Measurements from ENCODE around the gene TNRC6A.

TNRC6A gene

GRCh38 chr16:24729243-24729950 is at the start of gene TNRC6A:
Gene TNRC6A (plus strand): TSS chr16:24729651. CDS start chr16:24729842, 191 bp downstream.
- peaks cover 51% of the 10 kb centered on the region for H3K79me2 ChIP-seq (ENCODE audit: control insufficient read depth, insufficient read depth, low read length, unreplicated experiment)

GRCh38 chr16:24681793-24682192 is 47.7 kb upstream of the TNRC6A start:
- no peaks in the 10 kb centered on the region for H3K27me3 ChIP-seq (ENCODE audit: insufficient read depth, low read length)
- H3K27ac ChIP-seq (ENCODE audit: low read depth, low read length): peak overlapping the region; percentile 12; the same call in 1 of the 2 replicates
- H3K4me1 ChIP-seq (ENCODE audit: control insufficient read depth, insufficient read depth, low read length, unreplicated experiment): peaks cover 21% of the 10 kb centered on the region
- H3K4me3 ChIP-seq (ENCODE audit: low read depth, low read length): no peak overlapping the region
- H3K36me3 ChIP-seq (ENCODE audit: insufficient read depth, low read length): no peaks in the 10 kb centered on the region
- H2AFZ ChIP-seq (ENCODE audit: low read length, unreplicated experiment): peak overlapping the region; percentile 30
- H3K79me2 ChIP-seq (ENCODE audit: control insufficient read depth, insufficient read depth, low read length, unreplicated experiment): no peaks in the 10 kb centered on the region

More at GRCh38 chr16:24729243-24729950, at the start of gene TNRC6A:
- H2AFZ ChIP-seq (ENCODE audit: low read length, unreplicated experiment): peak within 1 kb of the TSS; percentile 93
- H3K36me3 ChIP-seq (ENCODE audit: insufficient read depth, low read length): peaks cover 25% of the 10 kb centered on the region
- peak within 1 kb of the TSS; percentile 98 for H3K4me3 ChIP-seq (ENCODE audit: low read depth, low read length)
- peaks cover 41% of the 10 kb centered on the region for H3K4me1 ChIP-seq (ENCODE audit: control insufficient read depth, insufficient read depth, low read length, unreplicated experiment)
- no peaks in the 10 kb centered on the region for H3K27me3 ChIP-seq (ENCODE audit: insufficient read depth, low read length)
- H3K27ac ChIP-seq (ENCODE audit: low read depth, low read length): peak within 1 kb of the TSS; percentile 73

GRCh38 chr16:24683250-24683649 is 46.2 kb upstream of the TNRC6A start:
- H3K27ac ChIP-seq (ENCODE audit: low read depth, low read length): no peak overlapping the region
- H3K4me3 ChIP-seq (ENCODE audit: low read depth, low read length): no peak overlapping the region
- no peak overlapping the region for H2AFZ ChIP-seq (ENCODE audit: low read length, unreplicated experiment)
- peaks cover 21% of the 10 kb centered on the region for H3K4me1 ChIP-seq (ENCODE audit: control insufficient read depth, insufficient read depth, low read length, unreplicated experiment)
- H3K36me3 ChIP-seq (ENCODE audit: insufficient read depth, low read length): no peaks in the 10 kb centered on the region
- H3K79me2 ChIP-seq (ENCODE audit: control insufficient read depth, insufficient read depth, low read length, unreplicated experiment): no peaks in the 10 kb centered on the region
- no peaks in the 10 kb centered on the region for H3K27me3 ChIP-seq (ENCODE audit: insufficient read depth, low read length)

- no peaks in the 10 kb centered on the region for H3K79me2 ChIP-seq (ENCODE audit: control insufficient read depth, insufficient read depth, low read length, unreplicated experiment)
- H3K4me1 ChIP-seq (ENCODE audit: control insufficient read depth, insufficient read depth, low read length, unreplicated experiment): peaks cover 21% of the 10 kb centered on the region
- no peak overlapping the region for H3K4me3 ChIP-seq (ENCODE audit: low read depth, low read length)
- H3K27ac ChIP-seq (ENCODE audit: low read depth, low read length): no peak overlapping the region
- H3K36me3 ChIP-seq (ENCODE audit: insufficient read depth, low read length): no peaks in the 10 kb centered on the region
- no peaks in the 10 kb centered on the region for H3K27me3 ChIP-seq (ENCODE audit: insufficient read depth, low read length)
- H2AFZ ChIP-seq (ENCODE audit: low read length, unreplicated experiment): no peak overlapping the region
Observed at GRCh38 chr16:24683847-24684493, 45.5 kb upstream of the TNRC6A start.

- H3K27me3 ChIP-seq (ENCODE audit: insufficient read depth, low read length): no peaks in the 10 kb centered on the region
- H3K79me2 ChIP-seq (ENCODE audit: control insufficient read depth, insufficient read depth, low read length, unreplicated experiment): no peaks in the 10 kb centered on the region
- peaks cover 21% of the 10 kb centered on the region for H3K4me1 ChIP-seq (ENCODE audit: control insufficient read depth, insufficient read depth, low read length, unreplicated experiment)
- peak overlapping the region; percentile 37 for H2AFZ ChIP-seq (ENCODE audit: low read length, unreplicated experiment)
- peak overlapping the region; percentile 79 for H3K27ac ChIP-seq (ENCODE audit: low read depth, low read length)
- no peaks in the 10 kb centered on the region for H3K36me3 ChIP-seq (ENCODE audit: insufficient read depth, low read length)
- H3K4me3 ChIP-seq (ENCODE audit: low read depth, low read length): peak overlapping the region; percentile 34; the same call in 1 of the 2 replicates
Observed at GRCh38 chr16:24685539-24686432, 43.7 kb upstream of the TNRC6A start.

- H3K27ac ChIP-seq (ENCODE audit: low read depth, low read length): peak overlapping the region; percentile 79
- H3K4me3 ChIP-seq (ENCODE audit: low read depth, low read length): no peak overlapping the region
- peaks cover 15% of the 10 kb centered on the region for H3K4me1 ChIP-seq (ENCODE audit: control insufficient read depth, insufficient read depth, low read length, unreplicated experiment)
- H3K36me3 ChIP-seq (ENCODE audit: insufficient read depth, low read length): no peaks in the 10 kb centered on the region
- H3K27me3 ChIP-seq (ENCODE audit: insufficient read depth, low read length): no peaks in the 10 kb centered on the region
- no peaks in the 10 kb centered on the region for H3K79me2 ChIP-seq (ENCODE audit: control insufficient read depth, insufficient read depth, low read length, unreplicated experiment)
- H2AFZ ChIP-seq (ENCODE audit: low read length, unreplicated experiment): peak overlapping the region; percentile 37
Observed at GRCh38 chr16:24686678-24687077, 42.8 kb upstream of the TNRC6A start.

- Histone ChIP-seq H3K36me3 (ENCODE audit: insufficient read depth, low read length) (no peaks in the 10 kb centered on the region), H2AFZ (ENCODE audit: low read length, unreplicated experiment) (no peak overlapping the region), H3K79me2 (ENCODE audit: control insufficient read depth, insufficient read depth, low read length, unreplicated experiment) (no peaks in the 10 kb centered on the region), H3K27ac (ENCODE audit: low read depth, low read length) (no peak overlapping the region), H3K27me3 (ENCODE audit: insufficient read depth, low read length) (no peaks in the 10 kb centered on the region), H3K4me1 (ENCODE audit: control insufficient read depth, insufficient read depth, low read length, unreplicated experiment) (peaks cover 12% of the 10 kb centered on the region), H3K4me3 (ENCODE audit: low read depth, low read length) (no peak overlapping the region)
Observed at GRCh38 chr16:24688359-24688758, 41.1 kb upstream of the TNRC6A start.

GRCh38 chr16:24689128-24689527 is 40.3 kb upstream of the TNRC6A start:
- no peak overlapping the region for H2AFZ ChIP-seq (ENCODE audit: low read length, unreplicated experiment)
- H3K36me3 ChIP-seq (ENCODE audit: insufficient read depth, low read length): no peaks in the 10 kb centered on the region

GRCh38 chr16:24692854-24693253 is 36.6 kb upstream of the TNRC6A start:
- H3K4me1 ChIP-seq (ENCODE audit: control insufficient read depth, insufficient read depth, low read length, unreplicated experiment): no peaks in the 10 kb centered on the region
- H3K36me3 ChIP-seq (ENCODE audit: insufficient read depth, low read length): no peaks in the 10 kb centered on the region
- H3K27me3 ChIP-seq (ENCODE audit: insufficient read depth, low read length): no peaks in the 10 kb centered on the region
- no peak overlapping the region for H3K27ac ChIP-seq (ENCODE audit: low read depth, low read length)
- no peaks in the 10 kb centered on the region for H3K79me2 ChIP-seq (ENCODE audit: control insufficient read depth, insufficient read depth, low read length, unreplicated experiment)
- no peak overlapping the region for H2AFZ ChIP-seq (ENCODE audit: low read length, unreplicated experiment)
- no peak overlapping the region for H3K4me3 ChIP-seq (ENCODE audit: low read depth, low read length)

More at GRCh38 chr16:24689128-24689527, 40.3 kb upstream of the TNRC6A start:
- H3K27me3 ChIP-seq (ENCODE audit: insufficient read depth, low read length): no peaks in the 10 kb centered on the region
- H3K4me1 ChIP-seq (ENCODE audit: control insufficient read depth, insufficient read depth, low read length, unreplicated experiment): peaks cover 12% of the 10 kb centered on the region
- no peaks in the 10 kb centered on the region for H3K79me2 ChIP-seq (ENCODE audit: control insufficient read depth, insufficient read depth, low read length, unreplicated experiment)
- no peak overlapping the region for H3K4me3 ChIP-seq (ENCODE audit: low read depth, low read length)
- H3K27ac ChIP-seq (ENCODE audit: low read depth, low read length): no peak overlapping the region

- H3K79me2 ChIP-seq (ENCODE audit: control insufficient read depth, insufficient read depth, low read length, unreplicated experiment): no peaks in the 10 kb centered on the region
- H3K4me1 ChIP-seq (ENCODE audit: control insufficient read depth, insufficient read depth, low read length, unreplicated experiment): no peaks in the 10 kb centered on the region
- no peak overlapping the region for H3K27ac ChIP-seq (ENCODE audit: low read depth, low read length)
- H3K4me3 ChIP-seq (ENCODE audit: low read depth, low read length): no peak overlapping the region
- H3K36me3 ChIP-seq (ENCODE audit: insufficient read depth, low read length): no peaks in the 10 kb centered on the region
- no peaks in the 10 kb centered on the region for H3K27me3 ChIP-seq (ENCODE audit: insufficient read depth, low read length)
- no peak overlapping the region for H2AFZ ChIP-seq (ENCODE audit: low read length, unreplicated experiment)
Observed at GRCh38 chr16:24694931-24695330, 34.5 kb upstream of the TNRC6A start.

Measured in ACC112 (cell line).